ENCODE data around the gene BMP7.

BMP7 gene

DNA sequence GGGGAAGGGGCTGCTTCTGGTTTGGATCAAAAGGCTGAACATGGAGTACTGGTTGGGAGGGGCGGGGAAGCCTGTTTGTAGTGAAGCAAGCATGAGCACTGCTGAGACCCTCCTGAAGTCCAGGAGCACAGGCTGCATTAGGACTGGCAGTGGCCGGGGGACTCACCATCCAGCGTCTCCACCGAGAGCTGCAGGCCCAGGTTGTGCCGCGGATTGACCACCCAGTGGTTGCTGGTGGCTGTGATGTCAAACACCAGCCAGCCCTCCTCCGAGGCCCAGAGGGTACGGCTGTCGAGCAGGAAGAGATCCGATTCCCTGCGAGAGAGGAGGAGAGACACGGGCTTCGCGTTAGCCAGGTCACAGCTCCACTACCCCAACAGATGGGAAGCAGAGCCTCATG lies 64.1 kb downstream of the BMP7 start:
- WGBS (ENCODE audit: insufficient coverage, insufficient read length) = no CpG with 5 or more reads among the region's 14 CpGs
- no peak overlapping the region for H3K4me3 ChIP-seq (ENCODE audit: low read length)
- H3K9me3 ChIP-seq (ENCODE audit: control insufficient read depth, insufficient read depth, low read length) = no peaks in the 10 kb centered on the region
- H3K27me3 ChIP-seq (ENCODE audit: control insufficient read depth, insufficient read depth, low read length) = no peaks in the 10 kb centered on the region
- peaks cover 10% of the 10 kb centered on the region for H3K4me1 ChIP-seq (ENCODE audit: control insufficient read depth, insufficient read depth, low read length)
- no peak overlapping the region for H3K27ac ChIP-seq (ENCODE audit: low read length)
- DNase-seq (ENCODE audit: low read depth, low spot score) = no peak
- H3K36me3 ChIP-seq (ENCODE audit: control insufficient read depth, insufficient read depth, low read length) = no peaks in the 10 kb centered on the region

DNA sequence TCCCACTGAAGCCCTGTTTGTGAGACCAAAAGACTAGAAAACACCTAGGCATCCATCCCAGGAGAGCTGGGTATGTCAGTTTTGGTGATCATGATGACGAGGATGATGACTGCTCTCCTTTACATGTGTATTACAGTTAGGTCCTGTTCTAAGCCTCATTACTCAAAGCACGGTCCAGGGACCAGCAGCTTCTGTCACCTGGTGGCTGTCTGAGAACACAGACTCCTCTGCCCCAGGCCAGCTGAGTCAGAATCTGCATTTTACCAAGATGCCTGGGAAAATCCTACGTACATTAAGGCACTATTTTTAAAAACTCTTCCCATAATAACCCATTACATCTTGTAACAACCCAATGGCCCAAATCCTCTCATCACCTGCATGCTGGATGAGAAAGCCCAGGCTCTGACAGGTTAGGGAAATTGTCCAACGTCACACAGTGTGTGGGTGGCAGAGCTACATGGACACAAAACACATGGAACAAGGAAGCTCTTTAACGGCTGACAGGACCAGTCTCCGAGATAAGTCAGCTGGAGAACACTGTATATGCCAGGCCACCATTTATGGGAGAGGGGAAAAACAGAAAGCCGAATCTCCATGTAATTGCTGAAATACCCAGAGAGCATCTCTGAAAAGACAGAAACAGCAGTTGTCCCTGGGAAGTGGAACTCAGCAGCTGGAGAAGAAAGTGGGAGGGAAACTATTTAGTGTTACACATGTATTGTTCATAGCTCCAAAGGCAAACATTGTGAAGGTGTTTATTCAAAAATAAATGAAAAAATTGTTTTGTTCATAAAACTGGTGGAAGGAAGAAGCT lies 65.4 kb downstream of the BMP7 start:
- no CpG with 5 or more reads among the region's 7 CpGs for WGBS (ENCODE audit: insufficient coverage, insufficient read length)
- Histone ChIP-seq H3K4me1 (ENCODE audit: control insufficient read depth, insufficient read depth, low read length) (peaks cover 10% of the 10 kb centered on the region), H3K36me3 (ENCODE audit: control insufficient read depth, insufficient read depth, low read length) (no peaks in the 10 kb centered on the region), H3K4me3 (ENCODE audit: low read length) (no peak overlapping the region), H3K27ac (ENCODE audit: low read length) (no peak overlapping the region), H3K9me3 (ENCODE audit: control insufficient read depth, insufficient read depth, low read length) (no peaks in the 10 kb centered on the region), H3K27me3 (ENCODE audit: control insufficient read depth, insufficient read depth, low read length) (no peaks in the 10 kb centered on the region)
- no peak for DNase-seq (ENCODE audit: low read depth, low spot score)

DNA sequence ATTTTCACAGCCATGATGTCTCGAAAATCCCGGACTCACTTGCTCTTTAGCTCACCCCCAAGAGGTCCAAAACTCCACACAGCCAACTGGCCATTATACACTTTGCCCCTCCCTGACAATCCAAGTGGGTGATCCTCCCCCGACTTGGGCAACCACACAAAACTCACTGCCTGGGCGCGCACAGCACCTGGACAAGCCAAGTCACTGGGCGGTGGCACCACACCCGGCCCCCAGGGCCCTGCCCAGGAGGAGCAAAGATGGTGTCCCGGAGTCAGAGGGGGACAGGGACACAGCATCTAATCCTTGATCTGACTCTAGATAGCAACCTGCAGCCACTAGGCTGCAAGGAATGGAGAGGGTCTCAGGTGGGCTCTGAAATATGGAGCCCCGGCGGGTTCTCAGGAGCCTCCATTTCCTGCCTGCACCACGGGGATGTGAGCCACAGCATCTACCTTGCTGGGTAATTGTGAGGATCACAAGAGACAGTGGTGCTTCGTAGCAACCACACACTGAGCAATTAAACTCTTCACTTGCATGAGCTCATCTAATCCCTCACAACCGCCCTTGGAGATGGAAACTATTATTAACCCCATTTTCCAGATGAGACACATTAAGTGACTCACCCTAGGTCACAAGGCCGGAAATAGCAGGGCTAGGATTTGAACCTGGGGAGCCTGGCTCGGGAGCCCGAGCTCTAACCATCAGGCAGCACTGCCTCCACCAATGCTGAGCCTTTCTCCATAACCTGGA lies 66.6 kb downstream of the BMP7 start:
- no peaks in the 10 kb centered on the region for H3K27me3 ChIP-seq (ENCODE audit: control insufficient read depth, insufficient read depth, low read length)
- H3K4me3 ChIP-seq (ENCODE audit: low read length) = no peak overlapping the region
- peaks cover 10% of the 10 kb centered on the region for H3K4me1 ChIP-seq (ENCODE audit: control insufficient read depth, insufficient read depth, low read length)
- DNase-seq (ENCODE audit: low read depth, low spot score) = no peak
- WGBS (ENCODE audit: insufficient coverage, insufficient read length) = no CpG with 5 or more reads among the region's 16 CpGs
- H3K27ac ChIP-seq (ENCODE audit: low read length) = no peak overlapping the region
- no peaks in the 10 kb centered on the region for H3K36me3 ChIP-seq (ENCODE audit: control insufficient read depth, insufficient read depth, low read length)
- no peaks in the 10 kb centered on the region for H3K9me3 ChIP-seq (ENCODE audit: control insufficient read depth, insufficient read depth, low read length)

DNA sequence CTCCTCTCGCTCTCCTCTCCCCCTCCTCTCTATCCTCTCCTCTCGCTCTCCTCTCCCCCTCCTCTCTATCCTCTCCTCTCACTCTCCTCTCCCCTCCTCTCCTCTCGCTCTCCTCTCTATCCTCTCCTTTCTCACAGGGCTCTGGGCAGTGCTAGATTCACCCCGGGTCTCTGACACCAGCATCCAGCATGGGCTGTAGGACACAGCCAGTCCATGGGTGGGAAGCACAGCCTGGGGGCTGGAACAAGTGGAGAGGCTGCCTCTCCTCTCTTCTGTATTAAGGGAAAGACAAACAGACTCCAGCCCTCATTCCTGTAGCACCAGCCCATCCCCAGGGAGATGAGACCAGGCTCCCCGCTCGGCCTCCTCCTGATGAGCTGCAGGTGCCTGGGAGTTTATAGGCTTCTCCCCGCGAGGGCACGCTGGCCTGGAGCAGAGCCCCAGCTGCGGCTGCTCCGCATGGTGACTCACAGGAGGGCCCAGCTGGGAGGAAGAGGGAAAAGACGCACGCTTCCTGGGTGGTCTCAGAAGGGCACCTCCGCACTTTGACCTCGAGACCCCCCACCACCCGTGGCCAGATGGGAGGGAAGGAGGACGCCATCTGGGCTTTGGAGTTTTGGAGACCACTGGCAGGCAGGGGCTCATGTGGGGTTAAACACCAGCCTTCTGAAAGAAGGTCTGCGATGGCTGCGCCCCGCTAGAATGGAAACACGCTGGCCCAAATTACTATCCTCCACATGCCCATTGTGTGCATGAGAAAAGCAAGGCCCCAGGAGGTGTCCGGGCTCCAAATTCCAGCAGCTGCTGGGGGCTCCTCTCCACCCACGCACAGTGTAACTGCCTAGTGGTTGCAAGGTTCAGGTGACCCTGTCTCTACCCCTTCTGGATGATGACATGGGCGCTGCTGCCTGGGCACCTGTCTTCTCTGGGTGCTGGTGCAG lies 68.0 kb downstream of the BMP7 start:
- no peak overlapping the region for H3K27ac ChIP-seq (ENCODE audit: low read length)
- peaks cover 10% of the 10 kb centered on the region for H3K4me1 ChIP-seq (ENCODE audit: control insufficient read depth, insufficient read depth, low read length)
- no peaks in the 10 kb centered on the region for H3K27me3 ChIP-seq (ENCODE audit: control insufficient read depth, insufficient read depth, low read length)
- WGBS (ENCODE audit: insufficient coverage, insufficient read length) = 100% methylated on average over 1 of the region's 24 CpGs
- DNase-seq (ENCODE audit: low read depth, low spot score) = no peak
- no peaks in the 10 kb centered on the region for H3K9me3 ChIP-seq (ENCODE audit: control insufficient read depth, insufficient read depth, low read length)
- H3K4me3 ChIP-seq (ENCODE audit: low read length) = no peak overlapping the region
- no peaks in the 10 kb centered on the region for H3K36me3 ChIP-seq (ENCODE audit: control insufficient read depth, insufficient read depth, low read length)

DNA sequence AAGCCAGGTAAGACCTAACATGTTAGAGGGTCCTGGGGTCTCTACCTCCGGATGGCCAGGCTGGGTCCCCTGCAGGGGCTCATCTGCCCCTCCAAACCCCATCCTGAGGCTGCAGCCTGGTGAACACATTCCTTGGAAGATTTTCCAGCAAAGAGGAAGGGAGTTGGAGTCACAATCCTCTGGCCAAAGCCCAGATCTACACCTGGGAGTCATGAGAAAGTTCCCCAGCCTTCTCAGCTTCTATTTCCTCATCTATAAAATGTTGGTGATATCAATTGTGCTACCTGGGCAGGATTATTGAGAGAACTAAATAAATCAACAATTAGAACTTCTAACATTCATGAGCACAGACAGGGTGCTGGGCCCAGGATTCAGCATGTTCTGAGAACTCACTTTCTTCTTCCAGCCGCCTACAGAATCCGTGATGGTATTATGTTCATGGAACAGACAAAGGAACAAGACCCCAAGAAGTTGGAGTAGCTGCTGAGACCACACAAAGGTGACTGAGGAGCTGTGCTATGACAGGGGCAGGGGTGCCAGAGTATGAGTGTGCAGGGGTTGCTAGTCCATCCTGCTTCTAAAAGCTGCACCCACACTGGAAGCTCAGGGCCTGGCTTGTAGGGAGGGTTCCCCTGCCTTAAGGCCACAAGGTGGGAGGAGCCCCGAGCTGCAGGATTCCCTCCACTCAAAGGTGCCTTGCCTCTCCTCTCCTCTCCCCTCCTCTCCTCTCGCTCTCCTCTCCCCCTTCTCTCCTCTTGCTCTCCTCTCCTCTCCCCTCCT lies 68.9 kb downstream of the BMP7 start:
- Histone ChIP-seq H3K27me3 (ENCODE audit: control insufficient read depth, insufficient read depth, low read length) (no peaks in the 10 kb centered on the region), H3K36me3 (ENCODE audit: control insufficient read depth, insufficient read depth, low read length) (no peaks in the 10 kb centered on the region), H3K4me1 (ENCODE audit: control insufficient read depth, insufficient read depth, low read length) (peaks cover 10% of the 10 kb centered on the region), H3K4me3 (ENCODE audit: low read length) (no peak overlapping the region), H3K27ac (ENCODE audit: low read length) (no peak overlapping the region), H3K9me3 (ENCODE audit: control insufficient read depth, insufficient read depth, low read length) (no peaks in the 10 kb centered on the region)
- DNase-seq (ENCODE audit: low read depth, low spot score) = no peak
- no CpG with 5 or more reads among the region's 5 CpGs for WGBS (ENCODE audit: insufficient coverage, insufficient read length)

DNA sequence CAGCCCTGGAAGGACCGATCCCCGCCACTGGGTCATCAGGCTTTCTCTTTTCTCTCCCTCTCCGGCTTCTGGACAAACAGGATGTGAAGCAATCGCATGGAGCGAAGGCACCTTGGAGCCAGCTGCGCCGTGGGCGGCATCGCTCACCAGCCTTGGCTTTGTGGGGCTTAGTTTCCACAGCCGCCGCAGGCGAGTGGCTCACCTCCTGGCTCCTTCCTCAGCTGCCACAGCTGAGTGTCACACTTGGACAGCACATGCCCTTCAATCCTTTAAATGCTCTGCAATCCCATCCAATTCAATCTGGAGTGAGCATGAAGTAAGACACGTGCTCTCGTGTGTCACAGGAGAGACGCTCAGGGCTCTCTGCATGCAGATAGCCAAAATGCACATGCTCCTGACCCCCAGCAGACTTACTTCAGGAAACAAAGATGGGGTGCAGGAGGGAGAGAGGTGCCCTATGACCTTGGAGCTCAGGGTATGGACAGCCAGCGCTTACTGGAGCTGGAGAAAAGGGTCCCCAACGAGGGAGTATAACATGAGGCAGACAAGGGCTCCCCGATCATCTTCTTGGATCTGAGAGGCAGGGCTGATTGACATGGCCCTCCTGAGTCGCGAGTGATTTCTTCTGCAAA lies 70.9 kb downstream of the BMP7 start:
- DNase-seq (ENCODE audit: low read depth, low spot score) = no peak
- no peaks in the 10 kb centered on the region for H3K27me3 ChIP-seq (ENCODE audit: control insufficient read depth, insufficient read depth, low read length)
- WGBS (ENCODE audit: insufficient coverage, insufficient read length) = no CpG with 5 or more reads among the region's 20 CpGs

DNA sequence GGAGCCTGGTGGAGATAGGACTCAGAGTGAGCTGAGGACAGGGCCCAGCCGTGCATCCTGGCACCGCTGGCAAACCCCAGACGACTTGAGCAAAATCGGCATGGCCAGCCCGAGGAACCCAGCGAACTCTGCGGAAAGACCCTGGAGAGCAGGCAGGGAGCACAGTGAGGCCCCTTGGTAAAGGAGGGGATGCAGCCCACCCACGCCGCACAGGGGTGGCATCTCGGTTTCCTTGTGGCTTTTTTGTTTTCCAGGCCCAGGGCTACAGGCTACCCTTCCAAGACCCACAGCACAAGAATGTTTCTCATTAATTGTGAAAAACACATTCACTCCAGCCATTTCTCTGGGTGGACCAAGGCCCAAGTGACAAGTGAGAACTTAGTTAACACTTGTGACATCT lies 71.4 kb downstream of the BMP7 start:
- no peak for DNase-seq (ENCODE audit: low read depth, low spot score)
- Histone ChIP-seq H3K9me3 (ENCODE audit: control insufficient read depth, insufficient read depth, low read length) (no peaks in the 10 kb centered on the region), H3K4me3 (ENCODE audit: low read length) (no peak overlapping the region), H3K4me1 (ENCODE audit: control insufficient read depth, insufficient read depth, low read length) (peaks cover 10% of the 10 kb centered on the region), H3K27ac (ENCODE audit: low read length) (no peak overlapping the region), H3K36me3 (ENCODE audit: control insufficient read depth, insufficient read depth, low read length) (no peaks in the 10 kb centered on the region), H3K27me3 (ENCODE audit: control insufficient read depth, insufficient read depth, low read length) (no peaks in the 10 kb centered on the region)
- WGBS (ENCODE audit: insufficient coverage, insufficient read length) = no CpG with 5 or more reads among the region's 10 CpGs

More for the DNA sequence above, 70.9 kb downstream of the BMP7 start:
- no peaks in the 10 kb centered on the region for H3K36me3 ChIP-seq (ENCODE audit: control insufficient read depth, insufficient read depth, low read length)
- peaks cover 10% of the 10 kb centered on the region for H3K4me1 ChIP-seq (ENCODE audit: control insufficient read depth, insufficient read depth, low read length)
- no peak overlapping the region for H3K27ac ChIP-seq (ENCODE audit: low read length)
- H3K9me3 ChIP-seq (ENCODE audit: control insufficient read depth, insufficient read depth, low read length) = no peaks in the 10 kb centered on the region
- H3K4me3 ChIP-seq (ENCODE audit: low read length) = no peak overlapping the region

DNA sequence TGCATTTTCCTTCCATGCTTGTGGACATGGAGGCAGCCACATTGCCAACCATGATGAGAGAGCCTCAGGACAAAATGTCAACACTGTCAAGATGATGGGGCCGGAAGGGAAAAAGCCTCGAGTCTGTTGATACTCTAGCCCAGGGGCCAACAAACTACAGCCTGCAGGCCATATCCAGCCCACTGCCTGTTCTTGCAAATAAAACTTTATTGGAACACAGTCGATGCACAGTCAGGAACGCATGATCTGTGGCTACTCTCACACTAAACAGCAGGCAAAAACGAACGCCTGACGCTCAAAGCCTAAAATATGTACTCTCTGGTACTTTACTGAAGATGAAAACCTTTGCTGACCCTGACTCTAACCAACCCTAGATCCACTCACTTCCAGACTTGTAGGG lies 72.3 kb downstream of the BMP7 start:
- WGBS (ENCODE audit: insufficient coverage, insufficient read length) = no CpG with 5 or more reads among the region's 7 CpGs
- Histone ChIP-seq H3K27ac (ENCODE audit: low read length) (no peak overlapping the region), H3K27me3 (ENCODE audit: control insufficient read depth, insufficient read depth, low read length) (no peaks in the 10 kb centered on the region), H3K4me3 (ENCODE audit: low read length) (no peak overlapping the region), H3K36me3 (ENCODE audit: control insufficient read depth, insufficient read depth, low read length) (no peaks in the 10 kb centered on the region), H3K4me1 (ENCODE audit: control insufficient read depth, insufficient read depth, low read length) (peaks cover 10% of the 10 kb centered on the region), H3K9me3 (ENCODE audit: control insufficient read depth, insufficient read depth, low read length) (no peaks in the 10 kb centered on the region)
- DNase-seq (ENCODE audit: low read depth, low spot score) = no peak

DNA sequence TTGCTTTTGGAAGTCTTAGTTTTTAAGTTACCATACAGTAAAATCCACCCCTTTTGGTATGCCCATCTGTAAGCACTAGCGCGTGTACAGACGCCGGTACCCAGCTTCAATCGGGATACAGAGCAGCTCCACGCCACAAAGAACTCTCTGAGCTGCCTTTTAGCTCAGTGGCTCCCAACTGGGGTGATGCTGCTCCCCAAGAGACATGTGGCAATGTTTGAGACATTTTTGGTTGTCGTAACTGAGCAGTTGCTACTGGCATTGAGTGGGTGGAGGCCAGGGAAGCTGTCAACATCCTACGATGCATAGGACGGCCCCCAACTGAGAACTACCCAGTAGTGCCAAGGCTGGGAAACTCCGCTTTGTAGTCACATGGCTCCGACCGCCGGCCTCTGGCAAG lies 73.3 kb downstream of the BMP7 start:
- no CpG with 5 or more reads among the region's 13 CpGs for WGBS (ENCODE audit: insufficient coverage, insufficient read length)
- H3K27me3 ChIP-seq (ENCODE audit: control insufficient read depth, insufficient read depth, low read length) = no peaks in the 10 kb centered on the region
- H3K4me1 ChIP-seq (ENCODE audit: control insufficient read depth, insufficient read depth, low read length) = 0 out of 2 replicates have a peak, but pooled peaks cover under 1% of the 10 kb centered on the region
- no peak for DNase-seq (ENCODE audit: low read depth, low spot score)
- H3K9me3 ChIP-seq (ENCODE audit: control insufficient read depth, insufficient read depth, low read length) = no peaks in the 10 kb centered on the region
- H3K36me3 ChIP-seq (ENCODE audit: control insufficient read depth, insufficient read depth, low read length) = no peaks in the 10 kb centered on the region
- no peak overlapping the region for H3K4me3 ChIP-seq (ENCODE audit: low read length)
- H3K27ac ChIP-seq (ENCODE audit: low read length) = no peak overlapping the region
